Uterus (tissue), 4 donors: ENCODE results near the gene PCK1. TPM values are rescaled to one million over a fixed set of nuclear protein-coding genes. Genes with fewer than 3 reads are reported as not detected.

Experiments used
- DNase-seq, 2 donors: peaks; one replicate each; pipeline ENCODE4 v3.0.0-alpha.2; 2019 to 2020
- H3K27ac ChIP-seq, 2 donors: fragments of 200-600 bp; sonication (generic); 1 replicate in 1 of 2; 2 replicates in 1 of 2; pipeline ENCODE4 v1.5.1; 2016 to 2018
- H3K27me3 ChIP-seq, 2 donors: fragments of 200-600 bp; sonication (generic); one replicate each; pipeline ENCODE4 v1.5.1; 2018 to 2019; ENCODE audit warnings: control low read depth in 1 of 2
- H3K36me3 ChIP-seq, 2 donors: fragments of 200-600 bp; sonication (generic); one replicate each; pipeline ENCODE4 v1.5.1; 2019; ENCODE audit warnings: control low read depth in 1 of 2
- H3K4me1 ChIP-seq, 2 donors: fragments of 200-600 bp; sonication (generic); one replicate each; pipeline ENCODE4 v1.5.1; 2018 to 2019; ENCODE audit warnings: control low read depth in 1 of 2
- H3K4me3 ChIP-seq, 2 donors: fragments of 200-600 bp; sonication (generic); 1 replicate in 1 of 2; 2 replicates in 1 of 2; pipeline ENCODE4 v1.5.1; 2018 to 2019; ENCODE audit warnings: mild to moderate bottlenecking in 1 of 2
- H3K9me3 ChIP-seq, 2 donors: fragments of 200-600 bp; sonication (generic); one replicate each; pipeline ENCODE4 v1.5.1; 2019; ENCODE audit warnings: control low read depth in 1 of 2
- CTCF ChIP-seq, 4 experiments: fragments of 200-600 bp in 2 of 4; fragments of 450-650 bp in 2 of 4; sonication (generic) in 2 of 4; IDR thresholded peaks; one replicate each; pipeline ENCODE4 v1.5.1; 2016 to 2019; ENCODE audit warnings: antibody characterized with exemption in 4 of 4, mild to moderate bottlenecking in 2 of 4, moderate library complexity in 1 of 4
- POLR2A ChIP-seq, 2 donors: fragments of 450-650 bp; IDR thresholded peaks; one replicate each; pipeline ENCODE4 v1.6.1; 2016; ENCODE audit warnings: antibody characterized with exemption in 2 of 2, mild to moderate bottlenecking in 1 of 2, moderate library complexity in 1 of 2
- intact Hi-C: fragments of 100-400 bp; cut with DNase I; formaldehyde crosslinking; loops from one replicate; pipeline ENCODE4 v1.15.1; 2023; ENCODE audit warnings: low total_unique reads
- total RNA-seq, 4 donors: library from RNA; depleted of rRNA in 3 of 4; stranded (reverse); fragments of >200 nt in 3 of 4; gene quantifications; one replicate each; pipeline versions ENCODE4 v1.1.0 to v1.2.4, GENCODE V29; 2014 to 2023
- donor health status: DM: yes; HTN: yes; CAD: no.

The PCK1 gene
- total RNA-seq, 4 donors from 2014 or later: 0.26 to 1.8 (median 1.4) TPM; not detected in 1

DNA sequence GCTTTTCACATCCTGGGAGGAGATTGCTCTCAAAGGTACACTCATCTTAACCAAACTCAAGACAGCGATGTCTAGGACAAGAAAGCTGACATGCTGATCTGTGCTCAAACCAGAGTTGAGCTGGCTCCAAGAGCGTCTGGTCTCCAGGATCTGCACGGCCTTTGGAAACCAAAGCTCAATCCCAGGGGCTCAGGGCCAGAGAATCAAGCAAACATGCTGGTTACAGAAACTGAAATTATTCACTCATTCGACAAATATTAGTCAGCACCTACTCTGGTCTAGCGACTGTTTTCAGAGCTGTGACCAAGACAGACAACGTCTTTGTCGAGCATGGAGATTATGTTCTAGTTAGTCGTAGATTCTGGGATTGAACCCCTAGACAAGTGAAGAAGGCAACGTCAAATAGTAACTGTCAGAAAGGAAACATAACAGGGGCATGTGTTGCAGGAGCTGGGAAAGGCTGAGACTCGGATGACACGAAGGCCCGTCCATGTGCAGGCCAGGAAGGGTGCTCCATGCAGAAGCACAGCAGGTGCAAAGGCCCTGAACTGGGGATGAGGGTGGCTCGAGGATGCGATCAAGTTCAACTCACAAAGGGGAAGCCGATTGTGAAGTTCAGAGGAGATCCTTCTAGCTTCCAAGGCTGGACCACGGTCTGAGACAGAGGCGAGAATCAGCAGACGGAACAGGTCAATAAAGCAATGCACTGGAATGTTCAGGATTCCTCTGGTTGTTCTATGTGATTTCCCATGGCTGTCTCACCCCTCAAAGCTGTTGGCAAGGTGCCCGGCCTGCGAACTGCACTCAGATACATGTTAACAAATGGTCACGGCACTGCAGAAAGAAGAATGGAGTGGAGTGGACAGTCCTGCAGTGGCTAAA is 12.5 kb upstream of the PCK1 start:
- Histone ChIP-seq H3K4me3 (no peak overlapping the region), H3K9me3 (no peaks in the 10 kb centered on the region), H3K4me1 (no peaks in the 10 kb centered on the region), H3K27ac (no peak overlapping the region), H3K27me3 (no peaks in the 10 kb centered on the region), H3K36me3 (no peaks in the 10 kb centered on the region)
- DNase-seq: no peak
- TF ChIP-seq CTCF (IDR thresholded peaks at IDR 0.05): no peak
- no peak for TF ChIP-seq POLR2A (IDR thresholded peaks at IDR 0.05)
- intact Hi-C loops: no loop called here

- DNase-seq: no peak
- TF ChIP-seq CTCF (IDR thresholded peaks at IDR 0.05) (no peak), POLR2A (IDR thresholded peaks at IDR 0.05) (no peak)
- no peaks in the 10 kb centered on the region for H3K36me3 ChIP-seq
- intact Hi-C loops: no loop called here
- no peaks in the 10 kb centered on the region for H3K9me3 ChIP-seq
- no peak overlapping the region for H3K4me3 ChIP-seq
- H3K27me3 ChIP-seq: no peaks in the 10 kb centered on the region
- no peak overlapping the region for H3K27ac ChIP-seq
- no peaks in the 10 kb centered on the region for H3K4me1 ChIP-seq
Measured at GRCh38 chr20:57552471-57552870, 8.4 kb upstream of the PCK1 start.

GRCh38 chr20:57553376-57554018 is 7.4 kb upstream of the PCK1 start:
- no peak overlapping the region for H3K27ac ChIP-seq
- intact Hi-C loops: no loop called here
- DNase-seq: no peak
- no peaks in the 10 kb centered on the region for H3K27me3 ChIP-seq
- H3K36me3 ChIP-seq: no peaks in the 10 kb centered on the region
- H3K4me3 ChIP-seq: no peak overlapping the region
- no peaks in the 10 kb centered on the region for H3K9me3 ChIP-seq
- H3K4me1 ChIP-seq: no peaks in the 10 kb centered on the region
- no peak for TF ChIP-seq CTCF (IDR thresholded peaks at IDR 0.05)
- no peak for TF ChIP-seq POLR2A (IDR thresholded peaks at IDR 0.05)

DNA sequence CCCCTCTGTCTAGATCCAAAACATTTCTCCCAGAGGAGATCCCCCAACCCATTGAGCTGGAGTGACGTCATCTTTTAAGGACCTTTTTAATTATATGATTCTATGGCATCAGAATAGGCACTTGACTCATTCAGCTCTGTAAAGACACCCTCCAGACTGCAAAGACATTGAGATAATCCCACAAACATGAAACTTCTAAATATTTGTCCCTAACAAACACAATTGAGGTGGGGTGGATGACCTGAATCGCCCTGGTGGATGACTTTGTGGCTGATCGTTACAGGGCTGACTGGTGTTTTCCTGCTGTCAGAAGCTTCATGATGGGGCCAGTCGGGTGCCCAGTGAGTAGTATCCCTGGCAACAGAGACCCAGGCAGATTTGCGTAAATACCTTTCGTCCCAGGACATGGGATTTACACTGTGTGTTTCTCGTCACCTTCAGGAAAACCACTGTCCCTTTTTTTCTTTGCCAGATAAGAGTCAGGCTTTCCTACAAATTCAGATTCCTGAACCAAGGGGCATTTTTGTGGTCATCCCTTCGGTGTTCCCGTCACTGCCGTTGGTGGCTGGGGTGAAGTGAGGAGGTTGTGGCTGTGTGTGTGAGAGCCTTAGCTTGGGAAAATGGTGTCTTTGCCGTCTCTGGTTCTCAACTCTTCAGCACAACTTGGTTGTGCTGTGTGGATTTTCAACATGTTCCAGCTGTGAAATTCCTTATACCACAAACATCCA is 5.3 kb upstream of the PCK1 start:
- no peaks in the 10 kb centered on the region for H3K9me3 ChIP-seq
- no peak for DNase-seq
- TF ChIP-seq POLR2A (IDR thresholded peaks at IDR 0.05) (no peak), CTCF (IDR thresholded peaks at IDR 0.05) (no peak)
- no peaks in the 10 kb centered on the region for H3K27me3 ChIP-seq
- no peaks in the 10 kb centered on the region for H3K36me3 ChIP-seq
- intact Hi-C loops: no loop called here
- H3K4me1 ChIP-seq: peaks cover 0 to under 1% of the 10 kb centered on the region in 2 donors
- no peak overlapping the region for H3K4me3 ChIP-seq
- no peak overlapping the region for H3K27ac ChIP-seq

- Histone ChIP-seq H3K36me3 (no peaks in the 10 kb centered on the region), H3K4me1 (peaks cover 0 to 3% of the 10 kb centered on the region in 2 donors), H3K9me3 (no peaks in the 10 kb centered on the region), H3K4me3 (no peak overlapping the region), H3K27ac (no peak overlapping the region), H3K27me3 (no peaks in the 10 kb centered on the region)
- DNase-seq: no peak
- intact Hi-C loops: no loop called here
- TF ChIP-seq POLR2A (IDR thresholded peaks at IDR 0.05): no peak
- TF ChIP-seq CTCF (IDR thresholded peaks at IDR 0.05): no peak
Measured at GRCh38 chr20:57556980-57557274, 4.0 kb upstream of the PCK1 start.
